NCI-H460 (cell line): ENCODE measurements around the gene DCBLD1. TPM values are rescaled to one million over a fixed set of nuclear protein-coding genes. Genes with fewer than 3 reads are reported as not detected.

Source experiments
- DNase-seq: peaks from one replicate; pipeline ENCODE4 v3.0.0-alpha.2; 2016; ENCODE audit warnings: low read depth; ENCODE audit errors: extremely low read depth
- total RNA-seq: library from RNA; depleted of rRNA; stranded (reverse); fragments of >200 nt; shearing (Covaris generic); gene quantifications from 2 replicates; pipeline ENCODE4 v1.2.3, GENCODE V29; 2014

Gene DCBLD1
- total RNA-seq, 1 experiment from 2014 or later, result 5.6 TPM

DNA sequence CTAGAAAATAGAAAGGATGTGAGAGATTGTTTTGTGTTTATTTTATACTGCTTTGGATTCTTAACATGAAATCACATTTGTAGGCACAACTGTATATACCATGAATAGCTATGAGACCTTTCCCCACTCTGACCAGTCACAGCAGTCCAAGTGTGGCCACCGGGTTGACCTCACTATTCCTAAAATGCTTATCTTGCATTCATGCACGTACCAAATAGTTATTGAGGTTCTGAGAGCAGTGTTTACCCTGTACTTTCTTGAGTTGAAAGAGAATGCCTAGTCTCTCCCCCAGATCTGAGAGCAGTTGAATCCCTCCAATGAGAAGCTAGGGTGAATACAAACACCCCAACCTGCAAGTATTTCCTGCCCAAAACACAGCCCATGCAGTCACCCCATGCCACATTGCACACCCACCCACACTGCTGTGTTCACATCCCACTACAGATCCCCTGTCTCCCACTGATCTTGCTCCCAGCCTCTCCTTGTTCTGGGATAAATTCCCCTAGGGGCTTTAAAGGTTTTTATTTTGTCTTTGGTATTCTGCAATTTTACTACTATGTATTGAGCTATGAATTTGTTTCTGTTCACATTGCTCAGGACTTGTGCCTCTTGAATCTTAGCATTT, 68.3 kb downstream of the DCBLD1 start:
- DNase-seq, result no peak

DNA sequence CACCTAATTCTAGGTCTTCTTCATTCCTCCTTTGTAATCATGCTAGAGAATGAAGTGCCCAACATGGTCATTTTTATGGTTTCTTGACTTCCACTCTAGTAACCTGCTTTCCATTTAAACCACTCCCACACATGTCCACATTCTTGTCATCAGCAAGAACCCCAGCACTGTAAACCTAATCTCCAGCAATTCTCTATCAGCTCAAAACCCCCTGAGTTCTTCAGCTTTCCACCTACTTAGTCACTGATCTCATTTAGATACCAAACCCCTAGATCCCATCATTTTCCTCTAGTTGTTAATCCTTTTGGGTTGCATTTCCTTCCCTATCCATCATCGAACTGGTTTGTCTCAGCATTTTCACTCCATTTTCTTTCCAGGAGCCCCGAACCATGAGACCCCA, 70.1 kb downstream of the DCBLD1 start:
- DNase-seq, result no peak

- no peak for DNase-seq
Observed at GRCh38 chr6:117553142-117553541, 70.7 kb downstream of the DCBLD1 start.

GRCh38 chr6:117555262-117555849, 72.9 kb downstream of the DCBLD1 start:
- DNase-seq, result no peak

GRCh38 chr6:117555882-117556498, 73.5 kb downstream of the DCBLD1 start:
- DNase-seq, result peak; percentile 28

DNA sequence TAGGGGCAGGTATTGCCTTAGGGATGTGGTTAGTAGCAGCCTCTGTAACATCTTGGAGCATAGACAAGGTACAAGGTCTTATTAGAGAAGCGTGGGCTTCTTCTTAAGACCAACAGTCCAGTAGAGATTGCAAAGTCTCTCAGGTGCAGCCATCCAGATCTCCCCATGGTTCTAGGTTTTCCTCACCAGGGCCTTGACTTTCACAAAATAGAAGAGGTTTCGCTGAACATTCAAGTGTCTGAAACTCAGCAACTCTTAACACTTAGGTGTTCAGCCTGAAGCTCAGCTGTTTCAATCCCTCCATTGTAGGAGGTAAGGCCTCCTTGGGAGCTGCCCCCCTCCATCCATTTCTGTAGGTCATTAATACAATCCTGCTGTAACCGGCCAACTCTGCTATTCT, 75.5 kb downstream of the DCBLD1 start:
- no peak for DNase-seq

- DNase-seq, result no peak
Observed at GRCh38 chr6:117558818-117559217, 76.3 kb downstream of the DCBLD1 start.

GRCh38 chr6:117559299-117559698, 76.8 kb downstream of the DCBLD1 start:
- no peak for DNase-seq

DNA sequence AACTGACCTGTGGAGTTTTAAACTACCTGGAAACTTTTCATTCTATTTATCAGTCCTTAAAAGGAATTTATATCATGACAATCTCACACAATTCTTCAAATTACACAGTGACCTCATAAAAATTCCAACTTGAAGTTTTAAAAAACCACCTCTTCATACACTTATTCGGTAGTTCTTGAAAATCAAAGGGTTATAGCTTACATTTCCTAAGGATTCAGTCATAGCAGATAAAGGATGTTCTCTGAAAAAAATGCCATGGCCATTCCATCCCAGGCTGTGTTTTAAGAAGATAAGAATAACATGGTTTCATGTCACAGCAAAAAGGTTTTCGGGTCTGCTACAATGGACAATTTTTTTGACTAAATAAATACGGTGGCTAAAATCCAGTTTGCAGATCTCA, 78.7 kb downstream of the DCBLD1 start:
- no peak for DNase-seq

- DNase-seq, result no peak
Observed at GRCh38 chr6:117564681-117565080, 82.2 kb downstream of the DCBLD1 start.

- DNase-seq, result no peak
Observed at GRCh38 chr6:117568247-117568646, 85.8 kb downstream of the DCBLD1 start.

DNA sequence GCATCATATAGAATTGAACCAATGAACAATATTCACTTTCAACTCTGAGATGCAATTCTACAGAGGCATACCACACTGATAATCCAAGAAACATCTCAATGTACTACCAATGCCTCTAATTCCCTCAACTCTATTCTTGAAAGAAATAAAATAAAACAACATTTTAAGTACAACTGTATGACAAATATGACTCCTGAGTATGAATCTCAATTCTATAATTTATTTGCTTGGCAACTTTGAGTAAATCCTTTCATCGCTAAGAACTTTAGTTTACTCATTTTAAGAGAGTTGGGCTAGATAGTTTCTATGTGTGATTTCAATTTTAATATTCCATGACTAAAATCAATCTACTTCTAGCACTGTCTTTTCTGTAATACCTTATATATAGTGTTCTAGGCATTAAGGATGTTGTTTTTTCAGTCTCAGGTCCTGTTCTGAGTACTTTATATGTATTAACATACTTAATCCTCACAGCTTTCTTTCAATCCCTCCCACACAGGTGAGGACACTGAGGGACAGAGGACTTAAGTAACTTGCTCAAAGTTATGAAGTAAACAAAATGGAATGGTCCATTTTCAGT, 86.4 kb downstream of the DCBLD1 start:
- no peak for DNase-seq

- DNase-seq, result no peak
Observed at GRCh38 chr6:117573006-117573680, 90.7 kb downstream of the DCBLD1 start.

DNA sequence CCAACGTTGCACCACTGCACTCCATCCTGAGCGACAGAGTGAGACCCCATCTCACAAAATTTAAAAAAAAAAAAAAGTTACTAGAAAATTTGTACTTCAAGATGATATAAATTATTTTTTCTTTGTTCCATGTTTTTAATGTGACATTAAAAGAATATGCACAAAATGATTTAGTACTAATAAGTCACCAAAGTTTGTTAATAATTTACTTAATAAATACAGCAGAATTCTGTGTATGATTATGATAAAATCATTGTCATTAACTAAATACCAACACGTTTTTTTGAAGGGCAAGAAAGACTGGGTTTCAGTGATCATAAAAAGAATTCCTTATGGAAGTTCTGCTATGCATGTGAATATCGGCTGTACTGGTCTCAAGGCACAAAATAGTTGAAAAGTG, 91.7 kb downstream of the DCBLD1 start:
- no peak for DNase-seq

DNA sequence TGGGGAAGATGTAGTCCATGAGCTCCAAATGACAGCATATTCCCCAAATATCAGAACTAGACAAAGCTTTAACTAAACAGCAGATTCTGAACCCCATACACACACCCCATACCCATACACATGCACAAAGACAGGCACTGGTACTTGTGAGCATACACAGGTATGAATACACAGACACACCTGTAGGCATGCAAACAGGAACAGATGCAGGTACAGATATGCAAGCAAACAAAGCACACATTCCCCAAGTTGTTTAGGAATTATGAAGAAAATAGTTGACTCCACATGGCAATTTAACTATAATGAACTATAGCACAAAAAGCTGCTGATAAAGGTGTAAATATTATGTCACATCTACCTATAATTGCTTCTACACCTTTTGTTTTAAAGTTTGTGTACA, 103.2 kb downstream of the DCBLD1 start:
- DNase-seq, result no peak

- DNase-seq, result no peak
Observed at GRCh38 chr6:117590447-117590846, 108.0 kb downstream of the DCBLD1 start.

- DNase-seq, result no peak
Observed at GRCh38 chr6:117591405-117591804, 108.9 kb downstream of the DCBLD1 start.

DNA sequence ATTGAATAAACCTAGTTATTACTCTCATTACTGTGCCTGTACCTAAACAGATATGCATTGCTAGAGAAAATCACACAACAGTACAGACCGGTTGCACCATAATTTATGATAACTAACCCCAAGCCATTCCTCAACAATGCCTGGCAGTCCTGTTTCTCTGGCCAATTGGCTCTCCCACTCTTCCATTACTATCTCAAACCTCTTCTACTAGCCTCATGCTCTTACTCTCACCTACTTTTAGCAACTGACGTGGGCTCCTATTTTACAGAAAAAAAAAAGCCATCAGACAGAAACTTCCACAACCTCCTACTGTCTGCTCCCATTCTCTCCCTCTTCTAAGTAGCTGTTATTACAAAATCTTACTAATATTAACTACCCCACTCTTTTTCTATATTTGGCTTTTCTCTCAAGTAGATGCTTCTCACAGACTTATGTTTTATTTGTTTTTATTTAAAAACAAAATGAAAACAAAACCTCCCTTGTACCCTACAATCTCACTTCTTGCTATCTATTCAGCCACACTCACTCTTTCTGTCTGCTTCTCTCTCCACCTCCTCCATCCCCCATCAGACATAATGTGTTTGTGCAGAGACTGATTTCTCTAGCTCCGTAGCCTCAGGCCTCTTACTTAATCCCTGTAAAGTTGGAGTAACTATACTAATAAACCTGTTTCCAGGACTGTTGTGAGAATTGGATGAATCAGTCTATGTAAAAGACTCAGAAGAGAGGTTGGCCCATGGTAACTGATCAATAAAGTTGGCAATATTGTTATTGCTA, 110.7 kb downstream of the DCBLD1 start:
- no peak for DNase-seq

DNA sequence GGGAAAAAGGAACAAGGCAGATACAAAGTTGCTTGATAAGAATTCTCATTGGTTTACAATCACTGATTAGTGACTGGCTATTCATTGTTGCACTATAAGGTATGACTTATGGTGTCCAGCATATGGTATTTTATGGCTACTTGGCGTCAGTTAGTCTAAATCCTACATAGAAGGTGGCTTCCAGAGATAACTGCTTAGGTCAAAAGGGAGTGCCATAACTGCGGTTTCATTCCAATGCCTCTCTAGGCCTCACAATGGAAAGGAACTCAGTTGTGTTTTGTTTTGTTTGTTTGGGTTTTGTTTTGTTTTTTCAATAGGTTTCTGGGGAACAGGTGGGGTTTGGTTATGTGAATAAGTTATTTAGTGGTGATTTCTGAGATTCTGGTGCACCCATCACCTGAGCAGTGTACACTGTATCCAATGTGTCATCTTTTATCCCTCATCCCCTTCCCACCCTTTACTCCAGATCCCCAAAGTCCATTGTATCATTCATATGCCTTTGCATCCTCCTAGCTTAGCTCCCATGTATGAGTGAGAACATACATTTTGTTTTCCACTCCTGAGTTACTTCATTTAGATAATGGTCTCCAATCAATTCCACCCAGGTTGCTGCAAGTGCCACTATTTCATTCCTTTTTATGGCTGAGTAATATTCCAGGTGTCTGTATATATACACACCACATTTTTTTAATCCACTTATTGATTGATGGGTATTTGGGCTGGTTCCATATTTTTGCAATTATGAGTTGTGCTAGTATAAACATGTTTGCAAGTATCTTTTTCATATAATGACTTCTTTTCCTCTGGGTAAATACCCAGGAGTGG, 112.8 kb downstream of the DCBLD1 start:
- no peak for DNase-seq

- no peak for DNase-seq
Observed at GRCh38 chr6:117597755-117598154, 115.3 kb downstream of the DCBLD1 start.
